KMS-11 (cell line): ENCODE results near the gene MUC15.

Experiments used
- H2AFZ ChIP-seq: fragments of 200-600 bp; sonication (generic); 2 replicates; pipeline ENCODE4 v1.6.1; 2016; ENCODE audit warnings: antibody characterized with exemption, mixed run types, low read depth
- H3K27ac ChIP-seq: fragments of 200-600 bp; sonication (generic); 2 replicates; pipeline ENCODE4 v1.6.1; 2016; ENCODE audit warnings: mild to moderate bottlenecking, mixed run types
- H3K27me3 ChIP-seq: fragments of 200-600 bp; sonication (generic); 2 replicates; pipeline ENCODE4 v1.6.1; 2017; ENCODE audit warnings: mild to moderate bottlenecking, low read depth, mixed run types, moderate library complexity; ENCODE audit not compliant: insufficient read depth
- H3K36me3 ChIP-seq: fragments of 200-600 bp; sonication (generic); 2 replicates; pipeline ENCODE4 v1.6.1; 2017; ENCODE audit warnings: mild to moderate bottlenecking, mixed run types; ENCODE audit not compliant: insufficient read depth
- H3K4me1 ChIP-seq: fragments of 200-600 bp; sonication (generic); 2 replicates; pipeline ENCODE4 v1.6.1; 2016; ENCODE audit warnings: mild to moderate bottlenecking, low read depth, mixed run types; ENCODE audit not compliant: poor library complexity, severe bottlenecking
- H3K4me2 ChIP-seq: fragments of 200-600 bp; sonication (generic); 2 replicates; pipeline ENCODE4 v1.7.0; 2016; ENCODE audit warnings: mild to moderate bottlenecking, mixed run types
- H3K4me3 ChIP-seq: fragments of 200-600 bp; sonication (generic); IDR thresholded peaks from 2 replicates; pipeline ENCODE4 v1.6.1; 2017; ENCODE audit warnings: low read depth, low read length, mixed read lengths; ENCODE audit not compliant: insufficient read depth
- H3K79me2 ChIP-seq: fragments of 200-600 bp; sonication (generic); 2 replicates; pipeline ENCODE4 v1.6.1; 2016; ENCODE audit warnings: low read depth, mixed run types; ENCODE audit not compliant: insufficient read depth
- H3K9ac ChIP-seq: fragments of 200-600 bp; sonication (generic); 2 replicates; pipeline ENCODE4 v1.6.1; 2016; ENCODE audit warnings: mild to moderate bottlenecking, mixed run types
- H4K20me1 ChIP-seq: fragments of 200-600 bp; sonication (generic); 2 replicates; pipeline ENCODE4 v1.6.1; 2016; ENCODE audit warnings: mild to moderate bottlenecking, mixed run types; ENCODE audit not compliant: insufficient read depth
- TF ChIP-seq, protein P1 (sequence below): fragments of 200-600 bp; sonication (generic); conservative IDR thresholded peaks from 2 replicates; pipeline ENCODE4 v1.6.1; 2017; ENCODE audit warnings: low read depth, mild to moderate bottlenecking, antibody characterized with exemption, low read length, moderate library complexity, mixed read lengths

Gene MUC15

DNA sequence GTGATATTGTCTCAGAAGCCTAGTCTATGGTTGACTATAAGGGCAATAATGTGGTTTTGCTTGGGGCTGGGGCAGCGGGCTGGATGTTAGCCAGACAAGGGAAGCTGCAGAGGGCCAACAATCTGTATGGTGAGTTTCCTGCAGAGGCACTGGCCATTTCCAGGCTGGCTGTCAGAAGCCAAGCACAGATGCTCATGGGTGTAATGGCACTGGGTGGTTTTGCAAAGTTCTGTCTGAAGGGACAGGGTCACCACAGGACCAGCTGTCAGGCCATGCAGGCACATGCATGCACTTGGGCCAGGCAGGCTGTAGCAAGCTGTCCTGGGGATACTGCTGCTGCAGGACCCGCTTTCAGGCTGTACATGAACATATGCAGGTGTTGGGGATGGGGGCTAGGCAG is 41.7 kb upstream of the MUC15 start:
- no peak overlapping the region for H2AFZ ChIP-seq
- H3K79me2 ChIP-seq: no peaks in the 10 kb centered on the region
- no peaks in the 10 kb centered on the region for H3K27me3 ChIP-seq
- no peaks in the 10 kb centered on the region for H4K20me1 ChIP-seq
- H3K4me1 ChIP-seq: no peaks in the 10 kb centered on the region
- H3K9ac ChIP-seq: no peak overlapping the region
- H3K4me3 ChIP-seq: no peak overlapping the region
- no peak overlapping the region for H3K27ac ChIP-seq
- no peak overlapping the region for H3K4me2 ChIP-seq
- no peaks in the 10 kb centered on the region for H3K36me3 ChIP-seq
- TF ChIP-seq, protein P1, sequence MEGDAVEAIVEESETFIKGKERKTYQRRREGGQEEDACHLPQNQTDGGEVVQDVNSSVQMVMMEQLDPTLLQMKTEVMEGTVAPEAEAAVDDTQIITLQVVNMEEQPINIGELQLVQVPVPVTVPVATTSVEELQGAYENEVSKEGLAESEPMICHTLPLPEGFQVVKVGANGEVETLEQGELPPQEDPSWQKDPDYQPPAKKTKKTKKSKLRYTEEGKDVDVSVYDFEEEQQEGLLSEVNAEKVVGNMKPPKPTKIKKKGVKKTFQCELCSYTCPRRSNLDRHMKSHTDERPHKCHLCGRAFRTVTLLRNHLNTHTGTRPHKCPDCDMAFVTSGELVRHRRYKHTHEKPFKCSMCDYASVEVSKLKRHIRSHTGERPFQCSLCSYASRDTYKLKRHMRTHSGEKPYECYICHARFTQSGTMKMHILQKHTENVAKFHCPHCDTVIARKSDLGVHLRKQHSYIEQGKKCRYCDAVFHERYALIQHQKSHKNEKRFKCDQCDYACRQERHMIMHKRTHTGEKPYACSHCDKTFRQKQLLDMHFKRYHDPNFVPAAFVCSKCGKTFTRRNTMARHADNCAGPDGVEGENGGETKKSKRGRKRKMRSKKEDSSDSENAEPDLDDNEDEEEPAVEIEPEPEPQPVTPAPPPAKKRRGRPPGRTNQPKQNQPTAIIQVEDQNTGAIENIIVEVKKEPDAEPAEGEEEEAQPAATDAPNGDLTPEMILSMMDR: no peak

DNA sequence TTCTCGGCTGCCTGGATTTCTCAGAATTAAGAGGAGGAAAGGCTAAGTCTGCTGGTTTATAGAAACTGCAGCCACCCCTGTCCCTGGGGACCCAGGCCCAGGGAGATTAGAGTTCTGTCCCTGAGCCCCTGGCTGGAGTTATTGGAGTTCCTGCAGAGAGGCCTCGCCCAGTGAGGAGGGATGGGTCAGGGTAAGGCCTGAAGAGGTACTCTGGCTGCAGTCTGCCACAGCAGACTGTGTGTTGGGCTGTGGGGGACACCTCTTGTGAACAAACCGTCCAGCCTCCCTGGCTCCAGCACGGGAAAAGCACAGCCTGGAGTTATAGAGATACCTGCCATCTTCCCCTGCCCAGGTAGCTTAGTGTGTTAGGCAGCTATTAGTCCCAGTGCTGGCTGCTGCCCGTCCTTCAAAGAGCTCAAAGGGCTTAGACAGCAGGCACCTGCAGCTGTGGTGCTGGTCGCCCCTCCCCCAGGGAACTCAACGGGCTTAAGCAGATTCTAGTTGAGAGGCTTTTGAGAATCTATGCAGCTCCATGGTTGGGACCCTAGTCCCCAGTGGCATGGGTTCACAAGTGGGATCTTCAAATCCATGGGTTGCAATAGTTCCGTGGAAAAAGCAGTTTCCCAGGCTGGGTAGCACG is 36.6 kb upstream of the MUC15 start:
- Histone ChIP-seq H3K36me3 (no peaks in the 10 kb centered on the region), H3K27ac (no peak overlapping the region), H3K79me2 (no peaks in the 10 kb centered on the region), H3K27me3 (no peaks in the 10 kb centered on the region), H3K4me1 (no peaks in the 10 kb centered on the region), H2AFZ (no peak overlapping the region), H3K9ac (no peak overlapping the region), H3K4me2 (no peak overlapping the region), H4K20me1 (no peaks in the 10 kb centered on the region), H3K4me3 (no peak overlapping the region)
- TF ChIP-seq, protein P1: no peak

DNA sequence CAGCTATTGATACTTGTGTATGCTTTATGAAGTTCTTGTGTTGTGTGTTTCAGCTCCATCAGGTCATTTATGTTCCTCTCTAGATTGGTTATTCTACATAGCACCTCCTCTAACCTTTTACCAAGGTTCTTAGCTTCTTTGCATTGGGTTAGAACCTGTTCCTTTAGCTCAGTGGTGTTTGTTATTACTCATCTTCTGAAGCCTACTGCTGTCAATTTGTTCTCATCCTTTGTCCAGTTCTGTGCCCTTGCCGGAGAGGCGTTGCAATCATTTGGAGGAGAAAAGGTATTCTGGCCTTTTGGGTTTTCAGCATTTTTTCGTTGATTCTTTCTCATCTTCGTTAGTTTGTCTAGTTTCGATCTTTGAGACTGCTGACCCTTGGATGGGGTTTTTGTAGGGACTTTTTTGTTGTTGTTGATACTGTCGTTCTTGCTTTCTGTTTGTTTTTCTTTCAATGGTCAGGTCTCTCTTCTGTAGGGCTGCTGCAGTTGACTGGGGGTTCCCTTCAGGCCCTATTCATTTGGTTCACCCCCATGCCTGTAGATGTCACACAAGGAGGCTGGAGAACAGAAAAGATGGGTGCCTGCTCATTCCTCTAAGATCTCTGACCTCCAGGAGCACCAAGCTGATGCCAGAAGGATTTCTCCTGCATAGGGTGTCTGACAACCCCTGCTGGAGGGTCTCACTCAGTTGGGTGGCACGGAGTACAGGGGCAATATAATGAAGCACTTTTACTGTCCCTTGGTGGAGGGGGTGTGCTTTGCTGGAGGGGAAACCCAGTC is 35.9 kb upstream of the MUC15 start:
- TF ChIP-seq, protein P1: no peak
- no peaks in the 10 kb centered on the region for H3K27me3 ChIP-seq
- H4K20me1 ChIP-seq: no peaks in the 10 kb centered on the region
- no peak overlapping the region for H3K9ac ChIP-seq
- no peak overlapping the region for H3K4me3 ChIP-seq
- no peak overlapping the region for H3K27ac ChIP-seq
- H3K4me1 ChIP-seq: no peaks in the 10 kb centered on the region
- H3K4me2 ChIP-seq: no peak overlapping the region
- no peaks in the 10 kb centered on the region for H3K79me2 ChIP-seq
- H3K36me3 ChIP-seq: no peaks in the 10 kb centered on the region
- no peak overlapping the region for H2AFZ ChIP-seq

DNA sequence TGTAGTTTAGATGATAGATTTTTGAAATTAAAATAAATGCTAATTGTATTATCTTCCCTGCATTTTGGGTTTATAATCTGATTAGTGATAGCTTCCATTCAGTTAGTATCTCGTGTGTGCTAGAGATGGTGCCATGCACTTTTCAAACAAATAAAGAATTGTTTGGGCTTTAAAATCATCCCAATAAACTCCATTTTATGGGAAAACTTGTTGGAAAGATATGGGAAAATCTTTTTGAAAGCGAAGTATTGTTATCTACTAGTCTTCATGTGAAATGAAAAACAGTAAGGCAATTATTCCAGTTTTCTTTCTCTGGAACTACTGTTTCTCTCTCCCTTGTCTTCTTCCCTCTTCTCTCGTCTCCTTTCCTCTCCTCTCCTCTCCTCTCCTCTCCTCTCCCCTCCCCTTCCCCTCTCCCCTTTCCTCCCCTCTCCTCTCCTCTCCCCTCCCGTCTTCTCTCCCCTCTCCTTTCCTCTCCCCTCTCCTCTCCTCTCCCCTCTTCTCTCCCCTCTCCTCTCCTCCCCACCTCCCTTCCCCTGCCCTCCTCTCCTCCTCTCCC is 27.9 kb upstream of the MUC15 start:
- Histone ChIP-seq H3K4me2 (no peak overlapping the region), H3K27me3 (no peaks in the 10 kb centered on the region), H3K79me2 (no peaks in the 10 kb centered on the region), H3K27ac (no peak overlapping the region), H3K4me3 (no peak overlapping the region), H3K36me3 (no peaks in the 10 kb centered on the region), H4K20me1 (no peaks in the 10 kb centered on the region), H2AFZ (no peak overlapping the region), H3K9ac (no peak overlapping the region), H3K4me1 (no peaks in the 10 kb centered on the region)
- TF ChIP-seq, protein P1: no peak
